Upper lobe of left lung (tissue), 4 donors: ENCODE data around the gene PACS2.

Experiments used
- EP300 ChIP-seq, 4 donors: sonication (generic); formaldehyde crosslinking; IDR thresholded peaks; one replicate each; pipeline ENCODE4 v1.5.1; 2017; ENCODE audit warnings: antibody characterized with exemption in 4 of 4, control low read depth in 2 of 4
- POLR2A ChIP-seq, 4 donors: fragments of 450-650 bp; IDR thresholded peaks; one replicate each; pipeline ENCODE4 v1.5.1; 2016 to 2017; ENCODE audit warnings: antibody characterized with exemption in 4 of 4, mild to moderate bottlenecking in 2 of 4
- POLR2AphosphoS5 ChIP-seq, 2 donors: sonication (generic); formaldehyde crosslinking; IDR thresholded peaks; one replicate each; pipeline ENCODE4 v1.5.1; 2017; ENCODE audit warnings: antibody characterized with exemption in 2 of 2
- TF ChIP-seq, protein P1 (sequence below), 6 experiments: fragments of 450-650 bp in 4 of 6; fragments of 200-600 bp in 2 of 6; sonication (generic) in 2 of 6; IDR thresholded peaks; one replicate each; pipeline ENCODE4 v1.5.1; 2016 to 2019; ENCODE audit warnings: antibody characterized with exemption in 6 of 6

DNA sequence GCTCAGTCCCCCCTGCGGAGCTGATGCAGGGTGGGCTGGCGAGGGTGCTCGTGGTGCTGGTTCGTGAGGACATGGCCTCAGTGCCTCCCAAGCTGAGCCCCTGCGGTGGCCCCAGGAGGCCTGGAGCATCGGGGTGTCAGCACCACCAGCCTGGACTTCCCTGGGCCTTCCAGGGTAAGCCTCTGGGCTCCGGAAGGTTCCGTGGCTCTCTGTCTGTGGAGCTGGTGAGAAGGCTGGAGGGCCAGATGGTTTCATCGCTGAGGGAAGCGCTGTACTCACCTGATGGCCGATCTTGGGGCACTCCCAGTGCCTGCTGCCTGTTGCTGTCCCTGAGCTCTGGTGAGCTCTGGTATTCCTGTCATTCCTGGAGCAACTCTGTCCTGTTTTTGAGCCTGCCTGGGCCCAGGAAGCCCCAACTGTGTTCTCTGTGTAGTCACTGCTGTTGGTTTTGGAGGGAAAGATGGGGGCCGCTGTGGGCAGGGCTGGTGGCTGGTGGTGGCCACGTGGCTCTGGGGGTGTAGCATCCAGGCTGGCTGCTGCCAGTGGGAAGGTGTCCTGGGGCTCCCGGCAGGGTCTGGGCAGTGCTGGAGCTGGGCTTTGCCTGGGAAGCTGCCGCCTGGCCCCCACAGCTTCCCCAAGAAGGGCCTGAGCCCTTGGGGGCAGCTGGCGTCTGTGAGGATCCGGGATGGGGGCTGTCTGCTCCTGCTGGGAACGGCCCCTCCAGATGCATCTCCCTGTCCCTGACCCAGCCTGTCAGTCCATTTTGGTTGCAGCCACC is 123.4 kb downstream of the PACS2 start:
- TF ChIP-seq POLR2A (IDR thresholded peaks at IDR 0.05) (no peak), POLR2AphosphoS5 (IDR thresholded peaks at IDR 0.05) (no peak), EP300 (IDR thresholded peaks at IDR 0.05) (no peak)
- TF ChIP-seq, protein P1, sequence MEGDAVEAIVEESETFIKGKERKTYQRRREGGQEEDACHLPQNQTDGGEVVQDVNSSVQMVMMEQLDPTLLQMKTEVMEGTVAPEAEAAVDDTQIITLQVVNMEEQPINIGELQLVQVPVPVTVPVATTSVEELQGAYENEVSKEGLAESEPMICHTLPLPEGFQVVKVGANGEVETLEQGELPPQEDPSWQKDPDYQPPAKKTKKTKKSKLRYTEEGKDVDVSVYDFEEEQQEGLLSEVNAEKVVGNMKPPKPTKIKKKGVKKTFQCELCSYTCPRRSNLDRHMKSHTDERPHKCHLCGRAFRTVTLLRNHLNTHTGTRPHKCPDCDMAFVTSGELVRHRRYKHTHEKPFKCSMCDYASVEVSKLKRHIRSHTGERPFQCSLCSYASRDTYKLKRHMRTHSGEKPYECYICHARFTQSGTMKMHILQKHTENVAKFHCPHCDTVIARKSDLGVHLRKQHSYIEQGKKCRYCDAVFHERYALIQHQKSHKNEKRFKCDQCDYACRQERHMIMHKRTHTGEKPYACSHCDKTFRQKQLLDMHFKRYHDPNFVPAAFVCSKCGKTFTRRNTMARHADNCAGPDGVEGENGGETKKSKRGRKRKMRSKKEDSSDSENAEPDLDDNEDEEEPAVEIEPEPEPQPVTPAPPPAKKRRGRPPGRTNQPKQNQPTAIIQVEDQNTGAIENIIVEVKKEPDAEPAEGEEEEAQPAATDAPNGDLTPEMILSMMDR (IDR thresholded peaks at IDR 0.05), result no peak
